GM23248 (cell line): Measurements from ENCODE around the gene SPINK5.

ENCODE experiments used
- EZH2 ChIP-seq: fragments of 200-600 bp; sonication (generic); IDR thresholded peaks from 2 replicates; pipeline ENCODE4 v1.6.1; 2018; ENCODE audit warnings: antibody characterized with exemption, mild to moderate bottlenecking; ENCODE audit not compliant: insufficient read depth, poor library complexity, severe bottlenecking
- EZH2phosphoT487 ChIP-seq: fragments of 200-600 bp; sonication (generic); IDR thresholded peaks from 2 replicates; pipeline ENCODE4 v1.6.1; 2018; ENCODE audit warnings: antibody characterized with exemption, moderate library complexity, mild to moderate bottlenecking, low read depth; ENCODE audit not compliant: insufficient read depth

GRCh38 chr5:148104226-148104625 is 40.4 kb downstream of the SPINK5 start:
- TF ChIP-seq EZH2 (no peak), EZH2phosphoT487 (no peak)
